WTC11 (cell line): ENCODE results near the gene SRPX2. TPM values are rescaled to one million over a fixed set of nuclear protein-coding genes. Genes with fewer than 3 reads are reported as not detected.

Experiments
- ATAC-seq: fragments of 200-7000 bp; cut with Tn5 transposase; 2 replicates; pipeline ENCODE4 v1.10.0; 2021; ENCODE audit warnings: mild to moderate bottlenecking, moderate library complexity
- CTCF ChIA-PET: fragments of 300-600 bp; sonication (Branson Sonifier 250); formaldehyde crosslinking; loops from one replicate; lab custom pipeline; 2021; ENCODE audit warnings: antibody characterized with exemption; lab: Charles Lee
- POLR2A ChIA-PET: fragments of 350-600 bp; sonication (Branson Sonifier 250); formaldehyde crosslinking; loops from one replicate; lab custom pipeline; 2021; ENCODE audit warnings: antibody characterized with exemption; lab: Charles Lee
- DNase-seq: peaks from one replicate; pipeline ENCODE4 v3.0.0; 2021; ENCODE audit warnings: low spot score
- H3K27ac Mint-ChIP-seq: 2 replicates; pipeline ENCODE4 v1.8.0; 2021; ENCODE audit warnings: mixed read lengths
- H3K27me3 Mint-ChIP-seq: 2 replicates; pipeline ENCODE4 v1.8.0; 2021; ENCODE audit warnings: low read depth, mild to moderate bottlenecking, moderate library complexity, mixed read lengths
- H3K36me3 Mint-ChIP-seq: 2 replicates; pipeline ENCODE4 v1.8.0; 2021; ENCODE audit warnings: mixed read lengths
- H3K4me1 Mint-ChIP-seq: 2 replicates; pipeline ENCODE4 v1.8.0; 2022; ENCODE audit warnings: mixed read lengths
- H3K4me3 Mint-ChIP-seq: 2 replicates; pipeline ENCODE4 v1.8.0; 2021; ENCODE audit warnings: mild to moderate bottlenecking, moderate library complexity, mixed read lengths
- H3K9me3 Mint-ChIP-seq: 2 replicates; pipeline ENCODE4 v1.8.0; 2021; ENCODE audit warnings: mixed read lengths
- CREM ChIP-seq: sonication (generic); formaldehyde crosslinking; IDR thresholded peaks from 2 replicates; pipeline ENCODE4 v1.8.1; 2022; ENCODE audit warnings: mild to moderate bottlenecking, missing genetic modification reagents, moderate library complexity
- HMGA2 ChIP-seq: fragments of 250-450 bp; sonication (Bioruptor Pico); IDR thresholded peaks from 2 replicates; pipeline ENCODE4 v1.4.0; 2021; ENCODE audit warnings: mild to moderate bottlenecking, moderate library complexity
- MYBL2 ChIP-seq: sonication (generic); formaldehyde crosslinking; IDR thresholded peaks from 2 replicates; pipeline ENCODE4 v1.8.1; 2023; ENCODE audit warnings: mild to moderate bottlenecking, moderate library complexity, missing genetic modification reagents
- NFATC4 ChIP-seq: fragments of 250-450 bp; sonication (Bioruptor Pico); IDR thresholded peaks from 2 replicates; pipeline ENCODE4 v1.9.0; 2021; ENCODE audit warnings: mild to moderate bottlenecking
- NFYB ChIP-seq: sonication (generic); formaldehyde crosslinking; conservative IDR thresholded peaks from 2 replicates; pipeline ENCODE4 v1.8.0; 2022; ENCODE audit warnings: low read depth, missing genetic modification reagents
- NR3C1 ChIP-seq: sonication (generic); formaldehyde crosslinking; conservative IDR thresholded peaks from 2 replicates; pipeline ENCODE4 v1.8.1; 2023; ENCODE audit warnings: low read depth, mild to moderate bottlenecking, missing genetic modification reagents
- RORB ChIP-seq: fragments of 250-450 bp; sonication (Bioruptor Pico); IDR thresholded peaks from 2 replicates; pipeline ENCODE4 v1.9.0; 2021; ENCODE audit warnings: mild to moderate bottlenecking
- SOX15 ChIP-seq: fragments of 250-450 bp; sonication (Bioruptor Pico); IDR thresholded peaks from 2 replicates; pipeline ENCODE4 v1.9.0; 2021; ENCODE audit warnings: mild to moderate bottlenecking
- ZNF138 ChIP-seq: sonication (generic); formaldehyde crosslinking; conservative IDR thresholded peaks from 2 replicates; pipeline ENCODE4 v1.8.1; 2022; ENCODE audit warnings: mild to moderate bottlenecking, moderate library complexity, missing genetic modification reagents
- ZNF416 ChIP-seq: fragments of 250-450 bp; sonication (Bioruptor Pico); IDR thresholded peaks from 2 replicates; pipeline ENCODE4 v1.9.0; 2021; ENCODE audit warnings: mild to moderate bottlenecking, inconsistent platforms
- ZNF671 ChIP-seq: fragments of 250-450 bp; sonication (Bioruptor Pico); IDR thresholded peaks from 2 replicates; pipeline ENCODE4 v1.8.0; 2021; ENCODE audit warnings: mild to moderate bottlenecking
- total RNA-seq: library from RNA; stranded (reverse); gene quantifications from 3 replicates; pipeline ENCODE4 v1.2.3, GENCODE V29; 2021
- TF ChIP-seq, protein P1 (sequence below): sonication (generic); formaldehyde crosslinking; IDR thresholded peaks from 2 replicates; pipeline ENCODE4 v1.8.1; 2023; ENCODE audit warnings: mild to moderate bottlenecking, missing genetic modification reagents, moderate library complexity
- TF ChIP-seq, protein P2 (sequence below): sonication (generic); formaldehyde crosslinking; IDR thresholded peaks from 2 replicates; pipeline ENCODE4 v1.8.1; 2023; ENCODE audit warnings: mild to moderate bottlenecking, missing genetic modification reagents
- TF ChIP-seq, protein P3 (sequence below): sonication (generic); formaldehyde crosslinking; IDR thresholded peaks from 2 replicates; pipeline ENCODE4 v1.8.0; 2022; ENCODE audit warnings: mild to moderate bottlenecking, missing genetic modification reagents
- TF ChIP-seq, protein P4 (sequence below): sonication (generic); formaldehyde crosslinking; IDR thresholded peaks from 2 replicates; pipeline ENCODE4 v1.8.1; 2023; ENCODE audit warnings: mild to moderate bottlenecking, missing genetic modification reagents, moderate library complexity
- TF ChIP-seq, protein P5 (sequence below): sonication (generic); formaldehyde crosslinking; IDR thresholded peaks from 2 replicates; pipeline ENCODE4 v1.8.0; 2022; ENCODE audit warnings: missing genetic modification reagents
- TF ChIP-seq, protein P6 (sequence below): sonication (generic); formaldehyde crosslinking; IDR thresholded peaks from 2 replicates; pipeline ENCODE4 v1.8.1; 2022; ENCODE audit warnings: mild to moderate bottlenecking, moderate library complexity, missing genetic modification reagents
- TF ChIP-seq, protein P7 (sequence below): sonication (generic); formaldehyde crosslinking; IDR thresholded peaks from 2 replicates; pipeline ENCODE4 v1.8.0; 2023; ENCODE audit warnings: missing genetic modification reagents, mild to moderate bottlenecking, borderline replicate concordance
- TF ChIP-seq, protein P8 (sequence below): sonication (generic); formaldehyde crosslinking; IDR thresholded peaks from 2 replicates; pipeline ENCODE4 v1.8.0; 2023; ENCODE audit warnings: mild to moderate bottlenecking, missing genetic modification reagents

Gene SRPX2
- total RNA-seq, 1 experiment from 2014 or later = 0.24 TPM

DNA sequence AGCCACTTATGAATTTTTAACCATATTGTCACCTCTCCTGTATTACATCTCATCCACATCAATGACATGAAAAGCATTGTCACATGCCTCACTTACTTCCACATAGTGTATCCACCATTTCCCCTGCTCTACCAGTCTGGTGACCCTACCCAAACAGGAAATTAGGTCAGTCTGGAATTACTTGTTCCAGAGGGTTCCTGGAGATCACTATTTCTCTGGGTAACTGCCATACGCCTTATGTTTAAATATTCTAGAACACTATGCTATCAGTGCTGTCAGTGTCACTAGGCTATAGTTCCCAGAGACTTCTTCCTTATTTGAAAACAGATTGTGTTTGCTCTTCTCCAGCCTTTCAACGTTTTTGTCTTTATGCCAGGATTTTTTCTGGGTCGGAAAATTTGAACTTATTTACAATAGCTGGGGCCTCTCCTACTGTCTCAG lies 15.0 kb downstream of the SRPX2 start:
- POLR2A ChIA-PET = no interaction called here

More for the DNA sequence above, 15.0 kb downstream of the SRPX2 start:
- Mint-ChIP-seq H3K27me3 (no peaks in the 10 kb centered on the region), H3K4me3 (no peak overlapping the region), H3K36me3 (no peaks in the 10 kb centered on the region), H3K9me3 (no peaks in the 10 kb centered on the region), H3K27ac (no peak overlapping the region), H3K4me1 (peaks cover 9% of the 10 kb centered on the region)
- ATAC-seq (no peak), DNase-seq (no peak)
- CTCF ChIA-PET = interaction anchor here (0.7 to 1.0 kb wide), 3 partner anchors 10 to 63 kb away, joined by 3 to 5 read pairs (median 4); no protein-coding TSS in a partner anchor
- TF ChIP-seq, protein P1, sequence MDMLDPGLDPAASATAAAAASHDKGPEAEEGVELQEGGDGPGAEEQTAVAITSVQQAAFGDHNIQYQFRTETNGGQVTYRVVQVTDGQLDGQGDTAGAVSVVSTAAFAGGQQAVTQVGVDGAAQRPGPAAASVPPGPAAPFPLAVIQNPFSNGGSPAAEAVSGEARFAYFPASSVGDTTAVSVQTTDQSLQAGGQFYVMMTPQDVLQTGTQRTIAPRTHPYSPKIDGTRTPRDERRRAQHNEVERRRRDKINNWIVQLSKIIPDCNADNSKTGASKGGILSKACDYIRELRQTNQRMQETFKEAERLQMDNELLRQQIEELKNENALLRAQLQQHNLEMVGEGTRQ = no peak
- no peak for TF ChIP-seq SOX15 (CRISPR knock-in tag)
- no peak for TF ChIP-seq ZNF671 (CRISPR knock-in tag)
- TF ChIP-seq, protein P2, sequence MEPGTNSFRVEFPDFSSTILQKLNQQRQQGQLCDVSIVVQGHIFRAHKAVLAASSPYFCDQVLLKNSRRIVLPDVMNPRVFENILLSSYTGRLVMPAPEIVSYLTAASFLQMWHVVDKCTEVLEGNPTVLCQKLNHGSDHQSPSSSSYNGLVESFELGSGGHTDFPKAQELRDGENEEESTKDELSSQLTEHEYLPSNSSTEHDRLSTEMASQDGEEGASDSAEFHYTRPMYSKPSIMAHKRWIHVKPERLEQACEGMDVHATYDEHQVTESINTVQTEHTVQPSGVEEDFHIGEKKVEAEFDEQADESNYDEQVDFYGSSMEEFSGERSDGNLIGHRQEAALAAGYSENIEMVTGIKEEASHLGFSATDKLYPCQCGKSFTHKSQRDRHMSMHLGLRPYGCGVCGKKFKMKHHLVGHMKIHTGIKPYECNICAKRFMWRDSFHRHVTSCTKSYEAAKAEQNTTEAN (CRISPR knock-in tag) = no peak
- TF ChIP-seq ZNF138 = no peak
- TF ChIP-seq, protein P3, sequence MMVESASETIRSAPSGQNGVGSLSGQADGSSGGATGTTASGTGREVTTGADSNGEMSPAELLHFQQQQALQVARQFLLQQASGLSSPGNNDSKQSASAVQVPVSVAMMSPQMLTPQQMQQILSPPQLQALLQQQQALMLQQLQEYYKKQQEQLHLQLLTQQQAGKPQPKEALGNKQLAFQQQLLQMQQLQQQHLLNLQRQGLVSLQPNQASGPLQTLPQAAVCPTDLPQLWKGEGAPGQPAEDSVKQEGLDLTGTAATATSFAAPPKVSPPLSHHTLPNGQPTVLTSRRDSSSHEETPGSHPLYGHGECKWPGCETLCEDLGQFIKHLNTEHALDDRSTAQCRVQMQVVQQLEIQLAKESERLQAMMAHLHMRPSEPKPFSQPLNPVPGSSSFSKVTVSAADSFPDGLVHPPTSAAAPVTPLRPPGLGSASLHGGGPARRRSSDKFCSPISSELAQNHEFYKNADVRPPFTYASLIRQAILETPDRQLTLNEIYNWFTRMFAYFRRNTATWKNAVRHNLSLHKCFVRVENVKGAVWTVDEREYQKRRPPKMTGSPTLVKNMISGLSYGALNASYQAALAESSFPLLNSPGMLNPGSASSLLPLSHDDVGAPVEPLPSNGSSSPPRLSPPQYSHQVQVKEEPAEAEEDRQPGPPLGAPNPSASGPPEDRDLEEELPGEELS (CRISPR knock-in tag) = no peak
- TF ChIP-seq NFYB (CRISPR knock-in tag) = no peak
- no peak for TF ChIP-seq ZNF416
- TF ChIP-seq, protein P4, sequence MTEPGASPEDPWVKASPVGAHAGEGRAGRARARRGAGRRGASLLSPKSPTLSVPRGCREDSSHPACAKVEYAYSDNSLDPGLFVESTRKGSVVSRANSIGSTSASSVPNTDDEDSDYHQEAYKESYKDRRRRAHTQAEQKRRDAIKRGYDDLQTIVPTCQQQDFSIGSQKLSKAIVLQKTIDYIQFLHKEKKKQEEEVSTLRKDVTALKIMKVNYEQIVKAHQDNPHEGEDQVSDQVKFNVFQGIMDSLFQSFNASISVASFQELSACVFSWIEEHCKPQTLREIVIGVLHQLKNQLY (CRISPR knock-in tag) = no peak
- TF ChIP-seq, protein P5, sequence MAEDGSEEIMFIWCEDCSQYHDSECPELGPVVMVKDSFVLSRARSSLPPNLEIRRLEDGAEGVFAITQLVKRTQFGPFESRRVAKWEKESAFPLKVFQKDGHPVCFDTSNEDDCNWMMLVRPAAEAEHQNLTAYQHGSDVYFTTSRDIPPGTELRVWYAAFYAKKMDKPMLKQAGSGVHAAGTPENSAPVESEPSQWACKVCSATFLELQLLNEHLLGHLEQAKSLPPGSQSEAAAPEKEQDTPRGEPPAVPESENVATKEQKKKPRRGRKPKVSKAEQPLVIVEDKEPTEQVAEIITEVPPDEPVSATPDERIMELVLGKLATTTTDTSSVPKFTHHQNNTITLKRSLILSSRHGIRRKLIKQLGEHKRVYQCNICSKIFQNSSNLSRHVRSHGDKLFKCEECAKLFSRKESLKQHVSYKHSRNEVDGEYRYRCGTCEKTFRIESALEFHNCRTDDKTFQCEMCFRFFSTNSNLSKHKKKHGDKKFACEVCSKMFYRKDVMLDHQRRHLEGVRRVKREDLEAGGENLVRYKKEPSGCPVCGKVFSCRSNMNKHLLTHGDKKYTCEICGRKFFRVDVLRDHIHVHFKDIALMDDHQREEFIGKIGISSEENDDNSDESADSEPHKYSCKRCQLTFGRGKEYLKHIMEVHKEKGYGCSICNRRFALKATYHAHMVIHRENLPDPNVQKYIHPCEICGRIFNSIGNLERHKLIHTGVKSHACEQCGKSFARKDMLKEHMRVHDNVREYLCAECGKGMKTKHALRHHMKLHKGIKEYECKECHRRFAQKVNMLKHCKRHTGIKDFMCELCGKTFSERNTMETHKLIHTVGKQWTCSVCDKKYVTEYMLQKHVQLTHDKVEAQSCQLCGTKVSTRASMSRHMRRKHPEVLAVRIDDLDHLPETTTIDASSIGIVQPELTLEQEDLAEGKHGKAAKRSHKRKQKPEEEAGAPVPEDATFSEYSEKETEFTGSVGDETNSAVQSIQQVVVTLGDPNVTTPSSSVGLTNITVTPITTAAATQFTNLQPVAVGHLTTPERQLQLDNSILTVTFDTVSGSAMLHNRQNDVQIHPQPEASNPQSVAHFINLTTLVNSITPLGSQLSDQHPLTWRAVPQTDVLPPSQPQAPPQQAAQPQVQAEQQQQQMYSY (CRISPR knock-in tag) = no peak
- no peak for TF ChIP-seq HMGA2 (CRISPR knock-in tag)
- TF ChIP-seq MYBL2 (CRISPR knock-in tag) = no peak
- TF ChIP-seq, protein P6, sequence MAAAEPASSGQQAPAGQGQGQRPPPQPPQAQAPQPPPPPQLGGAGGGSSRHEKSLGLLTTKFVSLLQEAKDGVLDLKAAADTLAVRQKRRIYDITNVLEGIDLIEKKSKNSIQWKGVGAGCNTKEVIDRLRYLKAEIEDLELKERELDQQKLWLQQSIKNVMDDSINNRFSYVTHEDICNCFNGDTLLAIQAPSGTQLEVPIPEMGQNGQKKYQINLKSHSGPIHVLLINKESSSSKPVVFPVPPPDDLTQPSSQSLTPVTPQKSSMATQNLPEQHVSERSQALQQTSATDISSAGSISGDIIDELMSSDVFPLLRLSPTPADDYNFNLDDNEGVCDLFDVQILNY (CRISPR knock-in tag) = no peak
- TF ChIP-seq CREM (CRISPR knock-in tag) = no peak
- TF ChIP-seq NR3C1 (CRISPR knock-in tag) = no peak
- TF ChIP-seq, protein P7, sequence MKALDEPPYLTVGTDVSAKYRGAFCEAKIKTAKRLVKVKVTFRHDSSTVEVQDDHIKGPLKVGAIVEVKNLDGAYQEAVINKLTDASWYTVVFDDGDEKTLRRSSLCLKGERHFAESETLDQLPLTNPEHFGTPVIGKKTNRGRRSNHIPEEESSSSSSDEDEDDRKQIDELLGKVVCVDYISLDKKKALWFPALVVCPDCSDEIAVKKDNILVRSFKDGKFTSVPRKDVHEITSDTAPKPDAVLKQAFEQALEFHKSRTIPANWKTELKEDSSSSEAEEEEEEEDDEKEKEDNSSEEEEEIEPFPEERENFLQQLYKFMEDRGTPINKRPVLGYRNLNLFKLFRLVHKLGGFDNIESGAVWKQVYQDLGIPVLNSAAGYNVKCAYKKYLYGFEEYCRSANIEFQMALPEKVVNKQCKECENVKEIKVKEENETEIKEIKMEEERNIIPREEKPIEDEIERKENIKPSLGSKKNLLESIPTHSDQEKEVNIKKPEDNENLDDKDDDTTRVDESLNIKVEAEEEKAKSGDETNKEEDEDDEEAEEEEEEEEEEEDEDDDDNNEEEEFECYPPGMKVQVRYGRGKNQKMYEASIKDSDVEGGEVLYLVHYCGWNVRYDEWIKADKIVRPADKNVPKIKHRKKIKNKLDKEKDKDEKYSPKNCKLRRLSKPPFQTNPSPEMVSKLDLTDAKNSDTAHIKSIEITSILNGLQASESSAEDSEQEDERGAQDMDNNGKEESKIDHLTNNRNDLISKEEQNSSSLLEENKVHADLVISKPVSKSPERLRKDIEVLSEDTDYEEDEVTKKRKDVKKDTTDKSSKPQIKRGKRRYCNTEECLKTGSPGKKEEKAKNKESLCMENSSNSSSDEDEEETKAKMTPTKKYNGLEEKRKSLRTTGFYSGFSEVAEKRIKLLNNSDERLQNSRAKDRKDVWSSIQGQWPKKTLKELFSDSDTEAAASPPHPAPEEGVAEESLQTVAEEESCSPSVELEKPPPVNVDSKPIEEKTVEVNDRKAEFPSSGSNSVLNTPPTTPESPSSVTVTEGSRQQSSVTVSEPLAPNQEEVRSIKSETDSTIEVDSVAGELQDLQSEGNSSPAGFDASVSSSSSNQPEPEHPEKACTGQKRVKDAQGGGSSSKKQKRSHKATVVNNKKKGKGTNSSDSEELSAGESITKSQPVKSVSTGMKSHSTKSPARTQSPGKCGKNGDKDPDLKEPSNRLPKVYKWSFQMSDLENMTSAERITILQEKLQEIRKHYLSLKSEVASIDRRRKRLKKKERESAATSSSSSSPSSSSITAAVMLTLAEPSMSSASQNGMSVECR (CRISPR knock-in tag) = no peak
- no peak for TF ChIP-seq RORB (CRISPR knock-in tag)
- TF ChIP-seq, protein P8, sequence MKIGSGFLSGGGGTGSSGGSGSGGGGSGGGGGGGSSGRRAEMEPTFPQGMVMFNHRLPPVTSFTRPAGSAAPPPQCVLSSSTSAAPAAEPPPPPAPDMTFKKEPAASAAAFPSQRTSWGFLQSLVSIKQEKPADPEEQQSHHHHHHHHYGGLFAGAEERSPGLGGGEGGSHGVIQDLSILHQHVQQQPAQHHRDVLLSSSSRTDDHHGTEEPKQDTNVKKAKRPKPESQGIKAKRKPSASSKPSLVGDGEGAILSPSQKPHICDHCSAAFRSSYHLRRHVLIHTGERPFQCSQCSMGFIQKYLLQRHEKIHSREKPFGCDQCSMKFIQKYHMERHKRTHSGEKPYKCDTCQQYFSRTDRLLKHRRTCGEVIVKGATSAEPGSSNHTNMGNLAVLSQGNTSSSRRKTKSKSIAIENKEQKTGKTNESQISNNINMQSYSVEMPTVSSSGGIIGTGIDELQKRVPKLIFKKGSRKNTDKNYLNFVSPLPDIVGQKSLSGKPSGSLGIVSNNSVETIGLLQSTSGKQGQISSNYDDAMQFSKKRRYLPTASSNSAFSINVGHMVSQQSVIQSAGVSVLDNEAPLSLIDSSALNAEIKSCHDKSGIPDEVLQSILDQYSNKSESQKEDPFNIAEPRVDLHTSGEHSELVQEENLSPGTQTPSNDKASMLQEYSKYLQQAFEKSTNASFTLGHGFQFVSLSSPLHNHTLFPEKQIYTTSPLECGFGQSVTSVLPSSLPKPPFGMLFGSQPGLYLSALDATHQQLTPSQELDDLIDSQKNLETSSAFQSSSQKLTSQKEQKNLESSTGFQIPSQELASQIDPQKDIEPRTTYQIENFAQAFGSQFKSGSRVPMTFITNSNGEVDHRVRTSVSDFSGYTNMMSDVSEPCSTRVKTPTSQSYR (CRISPR knock-in tag) = no peak
- no peak for TF ChIP-seq NFATC4 (CRISPR knock-in tag)
